Activated T-cell treated with anti-CD3 and anti-CD28 coated beads, Interleukin-2, amount 50 U/mL, for 72 hours (primary cell): ENCODE measurements around the gene RRP15. TPM values are rescaled to one million over a fixed set of nuclear protein-coding genes. Genes with fewer than 3 reads are reported as not detected.

Source experiments
- ATAC-seq, 2 donors: fragments of 150-1000 bp; cut with Tn5 transposase; replicated peaks in 1 of 2; 2 replicates each; pipeline ENCODE4 v1.10.0; 2021; ENCODE audit warnings: moderate library complexity in 2 of 2, mild to moderate bottlenecking in 1 of 2
- DNase-seq, 2 donors: peaks; one replicate each; pipeline ENCODE4 v3.0.0; 2021 to 2022; ENCODE audit warnings: mixed read lengths in 1 of 2
- H3K27ac Mint-ChIP-seq: one replicate; pipeline ENCODE4 v1.8.0; 2022; ENCODE audit warnings: mild to moderate bottlenecking, moderate library complexity, mixed read lengths
- H3K27me3 Mint-ChIP-seq: one replicate; pipeline ENCODE4 v1.8.0; 2022; ENCODE audit warnings: low read depth, mixed read lengths
- H3K36me3 Mint-ChIP-seq, 2 donors: one replicate each; pipeline ENCODE4 v1.8.0; 2022; ENCODE audit warnings: mixed read lengths in 2 of 2, mild to moderate bottlenecking in 1 of 2; ENCODE audit not compliant: insufficient read depth in 2 of 2
- H3K4me1 Mint-ChIP-seq: one replicate; pipeline ENCODE4 v1.8.0; 2022; ENCODE audit warnings: low read depth, mixed read lengths
- H3K4me3 Mint-ChIP-seq, 2 donors: one replicate each; pipeline ENCODE4 v1.8.0; 2022; ENCODE audit warnings: mild to moderate bottlenecking in 2 of 2, mixed read lengths in 2 of 2, moderate library complexity in 2 of 2
- H3K9me3 Mint-ChIP-seq, 2 donors: one replicate each; pipeline ENCODE4 v1.8.0; 2022; ENCODE audit warnings: mixed read lengths in 2 of 2
- total RNA-seq, 2 donors: library from RNA; stranded (reverse); gene quantifications; one replicate each; pipeline ENCODE4 v1.2.3, GENCODE V29; 2022

Gene RRP15
- total RNA-seq, 2 donors from 2014 or later, result 12.5 to 13.6 TPM

DNA sequence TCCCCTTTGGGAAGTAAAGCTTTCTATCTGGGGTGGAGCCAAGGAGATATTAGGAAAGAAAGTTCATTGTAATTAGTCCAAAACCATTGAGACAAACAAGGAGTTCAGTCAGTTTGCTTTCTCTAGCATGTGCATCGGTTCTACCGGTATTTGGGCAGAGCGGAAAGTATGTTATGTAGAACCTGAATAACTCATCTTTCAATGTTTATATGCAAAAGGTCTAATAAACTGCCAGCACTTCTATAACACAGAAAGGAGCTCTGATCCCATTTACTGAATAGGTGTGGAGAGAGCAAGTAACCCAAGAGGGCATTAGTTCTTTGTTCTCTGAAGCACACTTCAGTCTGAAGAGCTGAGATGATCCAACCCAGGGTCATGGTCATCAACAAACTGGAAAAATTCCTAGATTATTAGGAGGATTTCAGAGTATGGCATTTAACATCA is 63.6 kb downstream of the RRP15 start:
- Mint-ChIP-seq H3K27ac (no peak overlapping the region), H3K9me3 (no peaks in the 10 kb centered on the region), H3K36me3 (peaks cover 2 to 6% of the 10 kb centered on the region in 2 donors), H3K4me1 (peaks cover 31% of the 10 kb centered on the region), H3K4me3 (no peak overlapping the region), H3K27me3 (peaks cover 22% of the 10 kb centered on the region)
- ATAC-seq, result no peak
- no peak for DNase-seq

DNA sequence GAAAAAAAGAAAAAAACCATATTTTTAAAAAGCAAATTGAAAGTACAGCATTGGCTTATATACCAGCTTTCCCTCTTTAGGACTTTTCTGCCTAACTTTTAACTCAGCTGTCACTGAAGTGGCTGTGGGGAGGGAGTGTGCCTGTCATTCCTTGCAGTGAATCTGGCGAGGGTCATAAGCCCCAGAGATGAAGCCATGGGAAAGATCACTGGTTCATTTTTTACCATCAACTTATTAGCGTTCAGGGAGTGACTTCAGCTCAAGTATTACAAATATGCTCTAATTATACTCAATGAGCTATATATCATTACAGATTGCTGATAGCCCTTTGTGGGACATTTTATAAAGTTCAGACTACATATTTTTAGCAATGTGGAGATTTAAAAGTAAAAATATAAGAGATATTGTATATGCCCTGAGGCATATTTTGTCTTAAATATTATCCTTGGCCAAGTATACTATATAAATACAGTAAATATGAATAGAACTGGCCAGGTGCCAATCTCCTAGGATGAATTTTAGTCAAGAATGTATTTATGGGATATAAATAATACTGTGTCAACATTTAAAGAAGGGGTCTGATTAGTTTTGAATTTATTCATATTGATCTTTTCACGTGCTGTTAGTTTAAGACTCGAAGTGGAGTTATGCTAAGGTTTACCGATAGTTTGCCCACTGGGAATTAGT is 64.4 kb downstream of the RRP15 start:
- no peak overlapping the region for H3K4me3 Mint-ChIP-seq
- ATAC-seq, result no peak
- H3K27me3 Mint-ChIP-seq, result peaks cover 28% of the 10 kb centered on the region
- H3K27ac Mint-ChIP-seq, result no peak overlapping the region
- no peak for DNase-seq
- H3K9me3 Mint-ChIP-seq, result no peaks in the 10 kb centered on the region
- peaks cover 31% of the 10 kb centered on the region for H3K4me1 Mint-ChIP-seq
- peaks cover 2 to 6% of the 10 kb centered on the region in 2 donors for H3K36me3 Mint-ChIP-seq

DNA sequence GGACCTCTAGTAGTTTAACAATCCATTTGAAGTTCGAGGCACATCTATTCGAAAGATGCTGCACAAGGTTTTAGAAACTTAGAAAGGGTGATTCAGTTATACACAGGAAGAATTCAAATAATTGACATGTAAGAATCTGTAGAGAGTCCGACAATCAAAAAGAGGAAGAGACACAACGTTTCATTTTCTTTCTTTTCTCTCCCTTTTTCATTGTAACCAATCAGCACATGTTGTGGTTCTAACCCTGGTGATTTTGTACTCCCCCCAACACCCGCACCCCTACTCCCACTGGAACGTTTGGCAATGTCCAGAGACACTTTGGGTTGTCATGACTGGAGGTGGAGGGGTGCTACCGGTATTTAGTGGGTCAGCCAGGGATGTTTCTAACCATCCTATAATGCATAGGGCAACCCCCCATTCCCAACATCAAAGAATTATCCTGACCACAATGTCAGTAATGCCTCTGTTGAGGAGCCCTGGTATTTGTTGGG is 65.0 kb downstream of the RRP15 start:
- peaks cover 28% of the 10 kb centered on the region for H3K27me3 Mint-ChIP-seq
- peaks cover 31% of the 10 kb centered on the region for H3K4me1 Mint-ChIP-seq
- H3K4me3 Mint-ChIP-seq, result no peak overlapping the region
- H3K9me3 Mint-ChIP-seq, result no peaks in the 10 kb centered on the region
- no peak for DNase-seq
- no peak overlapping the region for H3K27ac Mint-ChIP-seq
- peaks cover 2 to 6% of the 10 kb centered on the region in 2 donors for H3K36me3 Mint-ChIP-seq
- ATAC-seq, result no peak

DNA sequence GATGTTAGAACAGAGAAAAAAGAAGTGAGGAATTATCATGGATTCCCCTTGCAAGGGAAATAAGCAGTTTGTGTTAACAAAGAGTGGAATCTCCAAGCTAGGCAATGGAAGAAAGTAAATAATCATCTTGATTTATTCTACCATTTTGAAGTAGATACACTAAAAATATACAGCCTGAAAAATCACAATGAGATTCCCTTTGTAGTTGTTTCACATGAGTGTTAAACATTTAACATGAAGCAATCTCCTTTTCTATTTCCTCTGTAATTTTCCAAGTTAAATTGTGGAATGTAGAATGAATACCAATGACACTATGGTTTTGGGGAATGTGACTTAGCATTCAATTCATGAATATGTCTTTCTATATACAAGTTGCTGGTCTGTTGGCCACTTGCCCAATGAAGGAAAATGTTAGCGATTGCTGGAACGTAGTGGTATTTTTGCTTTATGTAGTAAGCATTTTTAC is 65.7 kb downstream of the RRP15 start:
- H3K36me3 Mint-ChIP-seq, result peaks cover 2 to 6% of the 10 kb centered on the region in 2 donors
- no peaks in the 10 kb centered on the region for H3K9me3 Mint-ChIP-seq
- peaks cover 28% of the 10 kb centered on the region for H3K27me3 Mint-ChIP-seq
- peak overlapping the region; percentile 70 for H3K27ac Mint-ChIP-seq
- DNase-seq (no peak), ATAC-seq (no peak)
- peaks cover 31% of the 10 kb centered on the region for H3K4me1 Mint-ChIP-seq
- H3K4me3 Mint-ChIP-seq, result peak overlapping the region; percentile 77 to 89

DNA sequence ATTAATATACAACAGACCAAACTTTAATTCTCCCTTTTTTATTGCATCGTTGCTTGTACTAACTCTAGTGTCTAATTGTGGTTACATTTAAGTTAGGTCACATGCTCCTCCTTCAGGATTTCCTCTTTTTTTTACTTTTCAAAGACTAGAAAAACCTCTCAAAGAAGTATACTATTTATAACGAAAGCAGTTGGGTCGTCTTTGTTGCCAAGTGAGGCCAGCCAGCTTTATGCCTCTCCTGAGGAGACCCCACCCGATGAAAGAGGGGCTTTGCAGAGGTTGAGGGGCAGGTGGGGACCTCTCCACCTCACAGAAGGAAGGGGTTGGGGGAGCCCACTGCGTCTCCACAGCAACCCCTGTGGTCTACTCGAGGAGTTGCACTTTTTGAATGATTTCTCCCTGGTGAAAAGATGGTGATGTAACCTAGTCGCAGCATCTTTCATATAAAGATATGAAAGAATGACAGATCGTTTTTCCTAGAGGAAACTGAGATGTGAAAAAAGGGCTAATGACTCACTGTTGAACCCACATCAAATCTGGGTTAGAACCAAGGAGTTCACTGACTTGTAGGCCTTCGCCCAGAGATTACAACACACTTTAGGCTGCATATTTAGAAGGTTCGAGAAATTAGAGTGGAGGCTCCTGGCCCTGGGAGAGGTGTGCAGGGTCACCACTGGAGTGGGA is 66.4 kb downstream of the RRP15 start:
- peak; percentile 85 for ATAC-seq
- Mint-ChIP-seq H3K4me1 (peaks cover 24% of the 10 kb centered on the region), H3K4me3 (peak overlapping the region; percentile 77 to 89), H3K9me3 (no peaks in the 10 kb centered on the region), H3K36me3 (peaks cover 0 to 2% of the 10 kb centered on the region in 2 donors), H3K27ac (peak overlapping the region; percentile 70), H3K27me3 (peaks cover 28% of the 10 kb centered on the region)
- DNase-seq, result peak; percentile 28 to 36

DNA sequence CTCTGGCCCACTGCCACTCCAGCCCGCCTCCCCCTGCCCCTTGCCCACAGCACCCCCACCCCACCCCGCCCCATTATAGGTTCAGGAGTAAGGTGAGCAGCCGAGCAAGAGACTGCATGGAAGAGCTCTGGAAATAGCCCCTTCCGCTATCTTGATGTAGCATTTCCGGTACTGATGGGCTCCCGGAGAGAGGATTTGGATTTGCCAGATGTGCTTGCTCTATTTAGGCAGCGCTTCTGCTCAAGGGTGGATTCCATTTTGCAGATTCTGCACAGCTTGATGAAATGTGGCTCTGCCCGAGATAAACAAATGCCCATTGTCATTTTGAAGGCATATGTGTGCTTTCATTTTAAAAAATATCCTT is 67.0 kb downstream of the RRP15 start:
- DNase-seq (no peak), ATAC-seq (no peak)
- Mint-ChIP-seq H3K4me1 (peaks cover 19% of the 10 kb centered on the region), H3K9me3 (no peaks in the 10 kb centered on the region), H3K27ac (no peak overlapping the region), H3K27me3 (peaks cover 28% of the 10 kb centered on the region), H3K4me3 (no peak overlapping the region), H3K36me3 (no peaks in the 10 kb centered on the region)

DNA sequence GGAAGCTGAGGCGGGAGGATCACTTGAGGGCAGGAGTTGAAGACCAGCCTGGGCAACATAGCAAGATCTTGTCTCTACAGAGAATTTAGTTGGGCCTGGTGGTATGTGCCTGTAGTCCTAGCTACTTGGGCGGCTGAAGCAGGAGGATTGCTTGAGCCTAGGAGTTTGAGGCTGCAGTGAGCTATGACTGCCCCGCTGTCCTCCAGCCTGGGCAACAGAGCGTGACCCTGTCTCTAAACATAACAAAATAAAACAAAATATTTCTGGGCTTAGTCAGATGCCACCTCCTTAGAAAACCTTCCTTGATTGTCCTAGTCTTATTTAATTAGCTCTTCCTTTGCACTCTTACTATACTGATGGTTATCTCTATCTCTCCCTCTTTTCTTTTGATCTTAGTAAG is 68.6 kb downstream of the RRP15 start:
- peaks cover 14% of the 10 kb centered on the region for H3K4me1 Mint-ChIP-seq
- no peak overlapping the region for H3K4me3 Mint-ChIP-seq
- H3K9me3 Mint-ChIP-seq, result no peaks in the 10 kb centered on the region
- no peak overlapping the region for H3K27ac Mint-ChIP-seq
- no peak for DNase-seq
- no peaks in the 10 kb centered on the region for H3K36me3 Mint-ChIP-seq
- H3K27me3 Mint-ChIP-seq, result peaks cover 28% of the 10 kb centered on the region
- ATAC-seq, result no peak

DNA sequence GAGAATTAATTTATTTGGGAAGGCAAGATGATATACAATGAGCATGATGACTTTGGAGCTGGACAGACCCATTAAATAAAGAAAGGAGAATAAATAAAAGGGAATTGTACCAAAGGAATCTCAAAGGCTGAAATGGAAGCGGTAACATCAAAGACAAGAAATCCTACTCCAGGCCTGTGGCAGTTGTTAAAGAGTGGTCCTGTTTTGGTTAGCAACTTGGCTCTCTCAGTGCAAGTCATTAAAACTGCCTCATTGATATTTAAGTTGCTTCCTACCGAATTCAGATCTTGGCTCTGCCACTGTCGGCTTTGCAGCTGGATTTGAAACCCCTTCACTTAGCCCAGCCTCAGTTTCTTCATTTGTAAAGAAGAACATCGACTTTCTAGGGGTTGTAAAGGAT is 70.2 kb downstream of the RRP15 start:
- Mint-ChIP-seq H3K4me3 (no peak overlapping the region), H3K27ac (no peak overlapping the region), H3K9me3 (no peaks in the 10 kb centered on the region), H3K4me1 (peaks cover 14% of the 10 kb centered on the region), H3K36me3 (no peaks in the 10 kb centered on the region), H3K27me3 (peaks cover 41% of the 10 kb centered on the region)
- ATAC-seq (no peak), DNase-seq (no peak)

DNA sequence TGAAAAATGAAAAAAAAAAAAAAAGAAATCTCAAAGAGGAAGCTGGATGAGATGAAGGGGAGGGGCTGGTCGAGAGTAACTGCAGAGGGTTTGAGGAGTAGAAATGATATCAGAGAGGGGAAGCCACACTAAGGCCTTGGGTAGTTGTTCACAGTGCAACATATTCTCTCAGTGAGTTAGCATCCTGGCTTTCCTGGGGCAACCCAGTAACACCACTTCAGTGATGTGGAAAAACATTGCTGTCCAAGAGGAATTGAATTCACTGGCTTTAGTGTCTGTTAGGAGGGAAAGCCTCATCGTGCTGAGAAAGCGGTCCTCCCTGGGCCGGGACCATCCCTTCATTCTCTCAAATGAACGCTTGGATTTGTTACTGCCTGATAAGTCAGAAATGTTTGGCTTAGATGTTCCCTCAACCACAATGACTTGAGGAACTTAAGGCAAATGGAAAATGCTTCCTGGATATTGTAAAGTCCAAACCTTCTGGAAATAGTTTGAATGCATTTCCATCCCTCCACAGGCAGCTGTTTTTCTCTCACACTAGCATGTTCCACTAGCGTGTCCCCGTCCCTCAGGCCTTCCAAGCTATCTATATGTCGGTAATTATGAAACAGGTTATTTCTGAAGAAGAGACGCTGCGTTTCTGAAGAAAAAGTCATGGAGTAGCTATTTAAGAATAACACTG is 72.3 kb downstream of the RRP15 start:
- H3K9me3 Mint-ChIP-seq, result no peaks in the 10 kb centered on the region
- no peaks in the 10 kb centered on the region for H3K4me1 Mint-ChIP-seq
- H3K27me3 Mint-ChIP-seq, result peaks cover 30% of the 10 kb centered on the region
- ATAC-seq, result no peak
- H3K4me3 Mint-ChIP-seq, result no peak overlapping the region
- H3K27ac Mint-ChIP-seq, result no peak overlapping the region
- H3K36me3 Mint-ChIP-seq, result no peaks in the 10 kb centered on the region
- no peak for DNase-seq

DNA sequence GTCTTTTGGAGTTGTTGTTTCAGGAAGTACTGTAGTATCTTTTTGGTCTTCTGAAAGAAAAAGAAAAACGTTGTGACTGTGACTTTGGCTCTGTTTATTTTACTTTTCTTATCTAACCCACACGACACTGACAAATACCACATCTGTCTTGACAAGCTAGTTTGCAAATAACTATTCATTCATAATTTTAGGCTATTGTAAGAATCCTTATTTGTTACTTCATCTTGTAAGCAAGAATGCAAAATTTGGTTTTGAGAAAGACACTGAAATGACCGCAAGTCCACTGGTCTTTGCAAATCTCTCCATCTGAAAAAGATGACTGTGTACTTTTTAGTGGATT is 72.8 kb downstream of the RRP15 start:
- Mint-ChIP-seq H3K4me1 (no peaks in the 10 kb centered on the region), H3K27ac (no peak overlapping the region), H3K27me3 (peaks cover 27% of the 10 kb centered on the region), H3K4me3 (no peak overlapping the region), H3K36me3 (no peaks in the 10 kb centered on the region), H3K9me3 (no peaks in the 10 kb centered on the region)
- no peak for DNase-seq
- ATAC-seq, result no peak

DNA sequence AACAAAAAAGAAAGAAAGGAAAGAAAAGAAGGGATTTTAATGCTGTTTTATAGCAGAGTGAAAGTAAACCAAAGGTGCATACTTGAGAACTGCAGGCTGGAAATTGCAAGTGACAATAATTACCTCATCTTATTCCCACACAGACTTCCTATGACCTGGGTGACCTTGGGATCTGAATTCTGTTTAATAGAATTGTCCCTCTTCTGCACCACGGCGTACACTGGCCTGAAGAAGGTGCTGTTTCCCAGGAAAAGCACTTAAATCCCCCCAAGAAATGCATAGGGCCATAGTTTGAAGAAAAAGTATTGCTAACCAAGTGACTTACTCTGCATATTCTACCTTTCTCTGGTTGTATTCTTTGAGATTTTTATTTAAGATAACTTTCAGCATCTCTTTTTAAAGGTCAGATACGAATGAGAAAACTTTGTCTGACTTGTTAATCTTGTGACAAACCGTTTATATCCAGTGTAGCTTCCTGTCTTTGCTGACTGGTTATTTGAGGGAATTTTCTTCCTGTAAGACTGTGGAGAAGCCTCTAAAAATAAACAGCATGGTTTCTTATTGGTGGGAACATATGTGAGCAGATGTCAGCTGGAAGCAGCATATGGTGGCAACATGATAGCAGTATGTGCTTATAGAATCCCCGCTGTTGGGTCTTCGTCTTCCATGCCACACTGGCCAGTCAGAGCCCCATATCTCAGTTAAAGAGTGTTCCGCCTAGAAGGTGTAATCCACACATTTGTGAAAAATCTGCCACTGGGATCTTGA is 76.4 kb downstream of the RRP15 start:
- no peaks in the 10 kb centered on the region for H3K4me1 Mint-ChIP-seq
- peaks cover 23% of the 10 kb centered on the region for H3K27me3 Mint-ChIP-seq
- H3K4me3 Mint-ChIP-seq, result no peak overlapping the region
- DNase-seq (no peak), ATAC-seq (no peak)
- no peaks in the 10 kb centered on the region for H3K36me3 Mint-ChIP-seq
- no peak overlapping the region for H3K27ac Mint-ChIP-seq
- H3K9me3 Mint-ChIP-seq, result no peaks in the 10 kb centered on the region

DNA sequence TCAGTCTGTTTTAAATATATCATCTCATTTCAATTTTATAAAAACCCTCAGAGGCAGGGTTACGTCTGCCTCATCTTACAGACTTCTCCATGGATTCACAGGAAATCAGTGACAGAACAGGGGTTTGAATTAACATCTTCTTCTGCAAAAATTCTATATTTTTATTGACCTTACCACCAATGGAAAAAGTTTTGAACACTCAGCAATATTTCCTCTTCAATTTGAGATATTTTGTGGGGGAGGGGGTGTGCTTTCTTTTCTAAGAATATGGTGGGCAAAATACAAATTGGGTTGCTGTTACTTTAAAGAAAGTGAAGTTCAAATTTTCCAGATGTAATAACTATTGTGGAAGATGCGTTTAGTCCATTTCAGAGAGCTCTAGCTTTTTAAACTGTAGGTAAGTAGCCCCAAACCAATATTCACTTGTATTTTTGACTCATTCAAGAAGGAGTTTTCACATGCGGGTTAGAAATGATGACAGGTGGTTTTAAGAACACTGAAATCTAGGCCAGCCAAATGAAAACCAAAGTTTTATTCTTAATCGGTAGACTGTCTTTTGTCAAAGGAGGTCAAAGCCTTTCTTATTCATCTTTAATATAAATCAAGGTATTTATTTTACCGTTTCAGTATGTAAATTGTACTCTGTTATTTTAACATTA is 77.5 kb downstream of the RRP15 start:
- no peak for DNase-seq
- no peaks in the 10 kb centered on the region for H3K36me3 Mint-ChIP-seq
- no peaks in the 10 kb centered on the region for H3K4me1 Mint-ChIP-seq
- no peak overlapping the region for H3K4me3 Mint-ChIP-seq
- H3K27me3 Mint-ChIP-seq, result peaks cover 30% of the 10 kb centered on the region
- H3K27ac Mint-ChIP-seq, result no peak overlapping the region
- ATAC-seq, result peak in 1 of 2 donors; percentile 64
- no peaks in the 10 kb centered on the region for H3K9me3 Mint-ChIP-seq
